ENCODE results near the gene SIT1. TPM values are rescaled to one million over a fixed set of nuclear protein-coding genes. Genes with fewer than 3 reads are reported as not detected.

The SIT1 gene
- total RNA-seq, 1 experiment from 2014 or later: not detected

DNA sequence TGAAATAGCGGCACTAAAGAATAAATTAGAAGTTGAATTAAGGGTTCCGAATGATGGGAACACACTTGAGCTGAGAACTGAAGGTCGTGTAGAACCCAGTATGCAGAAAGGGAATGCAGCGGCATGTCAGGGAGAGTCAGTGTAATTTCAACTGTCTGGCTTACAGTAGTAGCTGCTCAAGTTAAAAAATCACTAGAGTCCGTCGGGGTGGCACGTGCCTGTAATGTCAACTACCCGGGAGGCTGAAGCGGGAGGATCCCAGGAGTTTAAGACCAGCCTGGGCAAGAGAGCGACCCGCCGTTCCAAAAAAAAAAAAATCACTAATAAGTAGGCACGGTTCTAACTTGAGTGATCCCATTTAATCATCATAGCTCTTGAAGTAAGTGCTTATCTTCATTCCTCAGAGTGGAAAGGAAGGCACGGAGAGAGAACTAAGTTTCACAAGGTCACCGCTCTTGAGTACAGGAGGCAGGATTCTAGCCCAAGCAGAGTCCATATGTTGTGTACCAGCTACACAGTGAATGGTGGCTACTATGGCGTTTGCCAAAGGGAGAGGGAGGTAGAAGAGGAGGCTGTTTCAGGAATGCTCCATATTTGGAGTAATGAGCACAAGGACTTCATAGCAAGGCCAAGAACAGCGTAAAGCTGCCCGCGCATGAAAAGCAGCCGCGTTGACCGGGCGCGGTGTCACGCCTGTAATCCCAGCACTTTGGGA lies 6.3 kb upstream of the SIT1 start:
- Histone ChIP-seq H3K27ac (ENCODE audit: low read length) (peak overlapping the region; percentile 36), H3K9me3 (ENCODE audit: control insufficient read depth, insufficient read depth, low read depth, low read length) (no peaks in the 10 kb centered on the region), H3K27me3 (ENCODE audit: control insufficient read depth, insufficient read depth, low read length) (no peaks in the 10 kb centered on the region), H3K4me3 (ENCODE audit: low read depth in 2 of 2, low read length in 2 of 2) (peak overlapping the region; percentile 43 to 70), H3K4me1 (ENCODE audit: control insufficient read depth, insufficient read depth, low read length) (peaks cover 33% of the 10 kb centered on the region), H3K36me3 (ENCODE audit: control insufficient read depth, insufficient read depth, low read length) (peaks cover 3% of the 10 kb centered on the region)
- no TSS peak for BruUV-seq (replicated peaks)
- in situ Hi-C loops (cut with HindIII; ENCODE audit: low pct_unique_long_range_greater_than_20kb, low sequenced_read_pairs): no loop called here
- intact Hi-C loops (cut with micrococcal nuclease; ENCODE audit: unreplicated experiment): loop anchor here (5.0 to 10.0 kb wide), 3 partner anchors 35 to 158 kb away; partner anchors contain the start of genes HINT2 and SPAG8
- CTCF ChIA-PET: interaction anchor here (1.1 to 1.6 kb wide), 2 partner anchors 33 to 53 kb away, joined by 4 read pairs; partner anchors contain the start of gene TPM2
- POLR2A ChIA-PET: no interaction called here
- DNase-seq (ENCODE audit: low read depth, low spot score) (no peak), ATAC-seq (peak; percentile 23)
- TF ChIP-seq SIN3A (IDR thresholded peaks at IDR 0.05; ENCODE audit: borderline replicate concordance, insufficient read depth, low read depth, low read length) (no peak), CTCF (IDR thresholded peaks at IDR 0.05) (no peak), REST (IDR thresholded peaks at IDR 0.05; ENCODE audit: insufficient read depth in 1 of 2, low read depth in 2 of 2, low read length in 1 of 2) (no peak), POLR2AphosphoS5 (IDR thresholded peaks at IDR 0.05; ENCODE audit: low read depth, low read length) (no peak), TCF7L2 (IDR thresholded peaks at IDR 0.05; ENCODE audit: low read depth, low read length) (no peak)

GRCh38 chr9:35656348-35656747 lies 5.6 kb upstream of the SIT1 start:
- in situ Hi-C loops (cut with HindIII; ENCODE audit: low pct_unique_long_range_greater_than_20kb, low sequenced_read_pairs): no loop called here
- intact Hi-C loops (cut with micrococcal nuclease; ENCODE audit: unreplicated experiment): loop anchor here (5.0 to 10.0 kb wide), 3 partner anchors 36 to 158 kb away; partner anchors contain the start of genes HINT2 and SPAG8
- Histone ChIP-seq H3K36me3 (ENCODE audit: control insufficient read depth, insufficient read depth, low read length) (peaks cover 2% of the 10 kb centered on the region), H3K4me1 (ENCODE audit: control insufficient read depth, insufficient read depth, low read length) (peaks cover 27% of the 10 kb centered on the region), H3K27ac (ENCODE audit: low read length) (no peak overlapping the region), H3K4me3 (ENCODE audit: low read depth in 2 of 2, low read length in 2 of 2) (peak overlapping the region in 1 of 2 experiments; percentile 70; a peak in 1 of 4 replicates), H3K27me3 (ENCODE audit: control insufficient read depth, insufficient read depth, low read length) (no peaks in the 10 kb centered on the region), H3K9me3 (ENCODE audit: control insufficient read depth, insufficient read depth, low read depth, low read length) (no peaks in the 10 kb centered on the region)
- DNase-seq (ENCODE audit: low read depth, low spot score) (no peak), ATAC-seq (no peak)
- BruUV-seq (replicated peaks): no TSS peak
- POLR2A ChIA-PET: interaction anchor here (0.6 kb wide), 1 partner anchor 30 kb away, joined by 14 read pairs; no protein-coding TSS in a partner anchor
- TF ChIP-seq CTCF (IDR thresholded peaks at IDR 0.05) (no peak), POLR2AphosphoS5 (IDR thresholded peaks at IDR 0.05; ENCODE audit: low read depth, low read length) (no peak)
- CTCF ChIA-PET: no interaction called here

All from Panc1 (cell line).